Measurements from ENCODE around the gene TM9SF3. TPM values are rescaled to one million over a fixed set of nuclear protein-coding genes. Genes with fewer than 3 reads are reported as not detected.
A peak's percentile ranks its signal among the peaks of the same experiment; 100 is the strongest.

The TM9SF3 gene
- total and polyA plus RNA-seq, 10 of the 15 experiments (the other 5 are each of a cell fraction or from before 2014, with no cell fraction given), result 17.1 to 85.4 (median 44.9) TPM

DNA sequence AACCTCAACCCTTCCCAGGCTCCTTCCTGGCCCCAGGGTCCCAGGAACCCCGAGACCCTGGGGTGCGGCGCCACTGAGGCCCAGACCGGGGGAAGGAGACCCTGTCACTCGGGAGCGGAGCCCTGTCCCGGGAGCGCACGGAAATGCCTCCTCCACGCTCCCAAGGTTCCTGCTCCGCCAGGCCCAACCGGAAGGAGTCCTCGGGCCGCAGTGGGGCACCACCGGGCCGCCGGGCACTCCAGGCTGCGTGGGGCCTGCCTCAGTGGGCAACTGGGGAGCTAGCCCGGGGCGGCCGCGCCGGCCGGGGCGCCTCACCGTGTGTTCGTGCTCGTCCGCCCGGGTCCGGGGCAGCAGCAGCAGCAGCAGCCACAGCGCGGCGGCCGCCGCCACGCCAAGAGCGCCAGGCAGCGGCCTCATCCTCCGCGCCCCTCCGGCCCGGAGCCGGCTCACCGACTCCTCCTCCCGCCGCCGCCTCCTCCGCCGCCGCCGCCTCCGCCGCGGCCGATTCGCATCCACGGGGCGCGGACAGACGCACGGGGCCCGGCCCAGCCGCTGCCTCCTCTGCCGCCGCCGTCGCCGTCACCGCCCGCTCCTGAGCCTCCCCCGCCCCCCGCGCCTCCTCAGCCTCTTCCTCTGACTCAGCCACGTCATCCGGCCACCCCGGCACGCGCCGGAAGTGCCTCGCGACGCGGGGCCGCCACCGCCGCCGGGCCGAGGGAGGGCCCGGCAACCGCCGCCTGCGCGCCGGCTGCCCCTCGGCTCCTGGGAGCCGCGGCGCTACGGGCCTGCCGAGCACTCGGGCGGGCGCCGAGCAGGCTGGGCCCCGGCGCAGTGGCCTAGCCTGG is at the start of gene TM9SF3 (continued):
- 0 out of 2 replicates have a peak, but pooled peaks have one; percentile 3 for TF ChIP-seq TCF12 (IDR thresholded peaks at IDR 0.05; ENCODE audit: low read depth, low read length)
- 0 out of 2 replicates have a peak, but pooled peaks have one; percentile 17 for TF ChIP-seq RUNX3 (IDR thresholded peaks at IDR 0.05; ENCODE audit: low read length)
- peak; percentile 85 for TF ChIP-seq ZSCAN29 (IDR thresholded peaks at IDR 0.05)
- peak; percentile 67 for TF ChIP-seq NR2F1 (conservative IDR thresholded peaks at IDR 0.05)
- TF ChIP-seq YY1 (IDR thresholded peaks at IDR 0.05; ENCODE audit: low read depth, low read length), result no peak
- no peak for TF ChIP-seq RFX5 (IDR thresholded peaks at IDR 0.05; ENCODE audit: low read depth, low read length)
- TF ChIP-seq CREM (IDR thresholded peaks at IDR 0.05; ENCODE audit: low read depth), result peak; percentile 86
- TF ChIP-seq, protein P1, sequence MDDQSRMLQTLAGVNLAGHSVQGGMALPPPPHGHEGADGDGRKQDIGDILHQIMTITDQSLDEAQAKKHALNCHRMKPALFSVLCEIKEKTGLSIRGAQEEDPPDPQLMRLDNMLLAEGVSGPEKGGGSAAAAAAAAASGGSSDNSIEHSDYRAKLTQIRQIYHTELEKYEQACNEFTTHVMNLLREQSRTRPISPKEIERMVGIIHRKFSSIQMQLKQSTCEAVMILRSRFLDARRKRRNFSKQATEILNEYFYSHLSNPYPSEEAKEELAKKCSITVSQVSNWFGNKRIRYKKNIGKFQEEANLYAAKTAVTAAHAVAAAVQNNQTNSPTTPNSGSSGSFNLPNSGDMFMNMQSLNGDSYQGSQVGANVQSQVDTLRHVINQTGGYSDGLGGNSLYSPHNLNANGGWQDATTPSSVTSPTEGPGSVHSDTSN (IDR thresholded peaks at IDR 0.05; ENCODE audit: insufficient replicate concordance, low read depth, low read length), result no peak
- no peak for TF ChIP-seq POLR2AphosphoS2 (IDR thresholded peaks at IDR 0.05; ENCODE audit: low read depth, low read length)
- TF ChIP-seq POLR2AphosphoS5 (IDR thresholded peaks at IDR 0.05; ENCODE audit: low read length), result peak; percentile 27; the same call in 1 of the 2 replicates
- TF ChIP-seq BACH1 (IDR thresholded peaks at IDR 0.05; ENCODE audit: borderline replicate concordance), result peak; percentile 88; the same call in 1 of the 2 replicates
- TF ChIP-seq, protein P2, sequence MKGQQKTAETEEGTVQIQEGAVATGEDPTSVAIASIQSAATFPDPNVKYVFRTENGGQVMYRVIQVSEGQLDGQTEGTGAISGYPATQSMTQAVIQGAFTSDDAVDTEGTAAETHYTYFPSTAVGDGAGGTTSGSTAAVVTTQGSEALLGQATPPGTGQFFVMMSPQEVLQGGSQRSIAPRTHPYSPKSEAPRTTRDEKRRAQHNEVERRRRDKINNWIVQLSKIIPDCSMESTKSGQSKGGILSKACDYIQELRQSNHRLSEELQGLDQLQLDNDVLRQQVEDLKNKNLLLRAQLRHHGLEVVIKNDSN (IDR thresholded peaks at IDR 0.05; ENCODE audit: borderline replicate concordance, extremely low read length, insufficient read depth, low read depth, low read length), result peak; percentile 14
- TF ChIP-seq, protein P3, sequence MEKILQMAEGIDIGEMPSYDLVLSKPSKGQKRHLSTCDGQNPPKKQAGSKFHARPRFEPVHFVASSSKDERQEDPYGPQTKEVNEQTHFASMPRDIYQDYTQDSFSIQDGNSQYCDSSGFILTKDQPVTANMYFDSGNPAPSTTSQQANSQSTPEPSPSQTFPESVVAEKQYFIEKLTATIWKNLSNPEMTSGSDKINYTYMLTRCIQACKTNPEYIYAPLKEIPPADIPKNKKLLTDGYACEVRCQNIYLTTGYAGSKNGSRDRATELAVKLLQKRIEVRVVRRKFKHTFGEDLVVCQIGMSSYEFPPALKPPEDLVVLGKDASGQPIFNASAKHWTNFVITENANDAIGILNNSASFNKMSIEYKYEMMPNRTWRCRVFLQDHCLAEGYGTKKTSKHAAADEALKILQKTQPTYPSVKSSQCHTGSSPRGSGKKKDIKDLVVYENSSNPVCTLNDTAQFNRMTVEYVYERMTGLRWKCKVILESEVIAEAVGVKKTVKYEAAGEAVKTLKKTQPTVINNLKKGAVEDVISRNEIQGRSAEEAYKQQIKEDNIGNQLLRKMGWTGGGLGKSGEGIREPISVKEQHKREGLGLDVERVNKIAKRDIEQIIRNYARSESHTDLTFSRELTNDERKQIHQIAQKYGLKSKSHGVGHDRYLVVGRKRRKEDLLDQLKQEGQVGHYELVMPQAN (conservative IDR thresholded peaks at IDR 0.05), result peak; percentile 54; the same call in 1 of the 2 replicates
- TF ChIP-seq BCL11A (IDR thresholded peaks at IDR 0.05; ENCODE audit: low read depth, low read length), result no peak
- TF ChIP-seq TARDBP (IDR thresholded peaks at IDR 0.05; ENCODE audit: borderline replicate concordance), result no peak; the same call in 1 of the 2 replicates
- TF ChIP-seq MEF2B (IDR thresholded peaks at IDR 0.05; ENCODE audit: partially characterized antibody, poor library complexity, severe bottlenecking), result no peak
- peak; percentile 77; the same call in 1 of the 2 replicates for TF ChIP-seq TAF1 (IDR thresholded peaks at IDR 0.05; ENCODE audit: borderline replicate concordance, low read depth, low read length)
- TF ChIP-seq SIN3A (IDR thresholded peaks at IDR 0.05; ENCODE audit: low read depth, low read length), result peak; percentile 27; the same call in 1 of the 2 replicates
- no peak for TF ChIP-seq CBFB (IDR thresholded peaks at IDR 0.05; ENCODE audit: low read depth)
- no peak for TF ChIP-seq CEBPB (IDR thresholded peaks at IDR 0.05; ENCODE audit: borderline replicate concordance in 1 of 2, low read depth in 2 of 2, low read length in 2 of 2)
- TF ChIP-seq, protein P4, sequence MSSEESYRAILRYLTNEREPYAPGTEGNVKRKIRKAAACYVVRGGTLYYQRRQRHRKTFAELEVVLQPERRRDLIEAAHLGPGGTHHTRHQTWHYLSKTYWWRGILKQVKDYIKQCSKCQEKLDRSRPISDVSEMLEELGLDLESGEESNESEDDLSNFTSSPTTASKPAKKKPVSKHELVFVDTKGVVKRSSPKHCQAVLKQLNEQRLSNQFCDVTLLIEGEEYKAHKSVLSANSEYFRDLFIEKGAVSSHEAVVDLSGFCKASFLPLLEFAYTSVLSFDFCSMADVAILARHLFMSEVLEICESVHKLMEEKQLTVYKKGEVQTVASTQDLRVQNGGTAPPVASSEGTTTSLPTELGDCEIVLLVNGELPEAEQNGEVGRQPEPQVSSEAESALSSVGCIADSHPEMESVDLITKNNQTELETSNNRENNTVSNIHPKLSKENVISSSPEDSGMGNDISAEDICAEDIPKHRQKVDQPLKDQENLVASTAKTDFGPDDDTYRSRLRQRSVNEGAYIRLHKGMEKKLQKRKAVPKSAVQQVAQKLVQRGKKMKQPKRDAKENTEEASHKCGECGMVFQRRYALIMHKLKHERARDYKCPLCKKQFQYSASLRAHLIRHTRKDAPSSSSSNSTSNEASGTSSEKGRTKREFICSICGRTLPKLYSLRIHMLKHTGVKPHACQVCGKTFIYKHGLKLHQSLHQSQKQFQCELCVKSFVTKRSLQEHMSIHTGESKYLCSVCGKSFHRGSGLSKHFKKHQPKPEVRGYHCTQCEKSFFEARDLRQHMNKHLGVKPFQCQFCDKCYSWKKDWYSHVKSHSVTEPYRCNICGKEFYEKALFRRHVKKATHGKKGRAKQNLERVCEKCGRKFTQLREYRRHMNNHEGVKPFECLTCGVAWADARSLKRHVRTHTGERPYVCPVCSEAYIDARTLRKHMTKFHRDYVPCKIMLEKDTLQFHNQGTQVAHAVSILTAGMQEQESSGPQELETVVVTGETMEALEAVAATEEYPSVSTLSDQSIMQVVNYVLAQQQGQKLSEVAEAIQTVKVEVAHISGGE (CRISPR knock-in tag; IDR thresholded peaks at IDR 0.05), result peak; percentile 80
- TF ChIP-seq TCF7 (IDR thresholded peaks at IDR 0.05; ENCODE audit: borderline replicate concordance), result no peak

Measured in GM12878 (cell line).